Spleen (tissue), 7 donors: ENCODE measurements around the gene LRRC28.

ENCODE experiments used
- POLR2A ChIP-seq, 3 donors: fragments of 450-650 bp; IDR thresholded peaks; one replicate each; pipeline ENCODE4 v1.5.1; 2017; ENCODE audit warnings: antibody characterized with exemption in 3 of 3, mild to moderate bottlenecking in 1 of 3
- TF ChIP-seq, protein P1 (sequence below), 11 experiments: fragments of 200-600 bp in 7 of 11; fragments of 450-650 bp in 4 of 11; sonication (generic) in 4 of 11; IDR thresholded peaks in 8 of 11; conservative IDR thresholded peaks in 3 of 11; 1 replicate in 7 of 11; 2 replicates in 4 of 11; pipeline versions ENCODE4 v1.4.0 to v1.8.0; 2016 to 2021; ENCODE audit warnings: antibody characterized with exemption in 11 of 11, inconsistent platforms in 4 of 11, mild to moderate bottlenecking in 1 of 11
- donor health status: DM: no; HTN: no; CAD: no; lungs with moderate emphysema.
- donor health status: DM: no; HTN: no; CAD: no.
- donor health status: DM: no; HTN: no; CAD: no.

DNA sequence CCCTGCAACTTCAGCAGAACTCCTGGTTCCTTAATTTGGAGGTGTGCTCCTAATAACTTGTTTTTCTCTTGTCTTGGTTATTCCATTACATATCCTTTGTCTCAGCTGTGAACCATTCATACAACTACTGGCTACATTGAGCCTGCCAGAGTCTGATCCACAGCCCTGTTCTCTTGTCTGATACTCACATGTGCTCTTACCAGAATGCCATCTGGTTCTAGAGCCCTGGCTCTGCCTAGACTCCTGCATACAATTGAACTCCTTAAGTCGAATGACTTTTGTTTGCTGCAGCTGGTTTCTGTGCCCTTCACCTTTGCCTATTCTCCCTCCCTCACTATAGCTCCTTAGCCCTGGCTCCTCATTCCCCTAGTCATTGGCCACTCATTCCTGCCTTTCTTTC, 85.5 kb downstream of the LRRC28 start:
- TF ChIP-seq, protein P1, sequence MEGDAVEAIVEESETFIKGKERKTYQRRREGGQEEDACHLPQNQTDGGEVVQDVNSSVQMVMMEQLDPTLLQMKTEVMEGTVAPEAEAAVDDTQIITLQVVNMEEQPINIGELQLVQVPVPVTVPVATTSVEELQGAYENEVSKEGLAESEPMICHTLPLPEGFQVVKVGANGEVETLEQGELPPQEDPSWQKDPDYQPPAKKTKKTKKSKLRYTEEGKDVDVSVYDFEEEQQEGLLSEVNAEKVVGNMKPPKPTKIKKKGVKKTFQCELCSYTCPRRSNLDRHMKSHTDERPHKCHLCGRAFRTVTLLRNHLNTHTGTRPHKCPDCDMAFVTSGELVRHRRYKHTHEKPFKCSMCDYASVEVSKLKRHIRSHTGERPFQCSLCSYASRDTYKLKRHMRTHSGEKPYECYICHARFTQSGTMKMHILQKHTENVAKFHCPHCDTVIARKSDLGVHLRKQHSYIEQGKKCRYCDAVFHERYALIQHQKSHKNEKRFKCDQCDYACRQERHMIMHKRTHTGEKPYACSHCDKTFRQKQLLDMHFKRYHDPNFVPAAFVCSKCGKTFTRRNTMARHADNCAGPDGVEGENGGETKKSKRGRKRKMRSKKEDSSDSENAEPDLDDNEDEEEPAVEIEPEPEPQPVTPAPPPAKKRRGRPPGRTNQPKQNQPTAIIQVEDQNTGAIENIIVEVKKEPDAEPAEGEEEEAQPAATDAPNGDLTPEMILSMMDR (IDR thresholded peaks at IDR 0.05 in 8 of 11, conservative IDR thresholded peaks at IDR 0.05 in 3 of 11): no peak
- TF ChIP-seq POLR2A (IDR thresholded peaks at IDR 0.05): no peak
